ENCODE measurements around the gene POU6F2. TPM values are rescaled to one million over a fixed set of nuclear protein-coding genes. Genes with fewer than 3 reads are reported as not detected.

Gene POU6F2
- total and polyA plus RNA-seq, 12 donors: 0.03 to 0.31 (median 0.19) TPM; not detected in 9

DNA sequence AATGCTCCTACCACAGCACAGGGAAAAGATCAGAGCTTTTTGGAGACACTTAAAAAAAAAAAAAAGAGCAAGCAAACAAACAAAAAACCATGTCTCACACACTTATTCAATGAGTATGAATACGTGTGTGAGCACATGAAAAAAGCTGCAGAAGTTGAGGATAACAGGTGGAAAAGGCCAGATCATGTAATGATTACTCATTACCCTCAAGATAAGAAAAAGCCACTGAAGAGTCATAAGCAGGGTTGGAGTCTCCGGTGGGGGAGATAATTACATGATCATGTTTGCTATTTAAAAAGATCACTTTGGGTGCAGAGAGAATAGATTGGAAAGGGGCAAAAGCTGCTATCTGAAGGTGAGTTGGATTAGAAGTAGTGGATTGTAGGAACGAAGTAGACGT, 77.0 kb downstream of the POU6F2 start:
- Histone ChIP-seq H3K36me3 (replicated peaks in 1 of 2) (no peaks in the 10 kb centered on the region), H3K9me3 (replicated peaks in 1 of 3) (peaks cover 0 to 6% (median 0%) of the 10 kb centered on the region in 3 donors), H3K4me3 (no peak overlapping the region), H3K4me1 (replicated peaks in 1 of 2) (no peaks in the 10 kb centered on the region), H3K27me3 (no peaks in the 10 kb centered on the region), H3K27ac (no peak overlapping the region)
- WGBS, 4 donors: 51 to 64% (median 59%) methylated on average over 4 of the region's 4 CpGs
- intact Hi-C loops (cut with DNase I): no loop called here
- DNase-seq: no peak
- TF ChIP-seq, protein P1, sequence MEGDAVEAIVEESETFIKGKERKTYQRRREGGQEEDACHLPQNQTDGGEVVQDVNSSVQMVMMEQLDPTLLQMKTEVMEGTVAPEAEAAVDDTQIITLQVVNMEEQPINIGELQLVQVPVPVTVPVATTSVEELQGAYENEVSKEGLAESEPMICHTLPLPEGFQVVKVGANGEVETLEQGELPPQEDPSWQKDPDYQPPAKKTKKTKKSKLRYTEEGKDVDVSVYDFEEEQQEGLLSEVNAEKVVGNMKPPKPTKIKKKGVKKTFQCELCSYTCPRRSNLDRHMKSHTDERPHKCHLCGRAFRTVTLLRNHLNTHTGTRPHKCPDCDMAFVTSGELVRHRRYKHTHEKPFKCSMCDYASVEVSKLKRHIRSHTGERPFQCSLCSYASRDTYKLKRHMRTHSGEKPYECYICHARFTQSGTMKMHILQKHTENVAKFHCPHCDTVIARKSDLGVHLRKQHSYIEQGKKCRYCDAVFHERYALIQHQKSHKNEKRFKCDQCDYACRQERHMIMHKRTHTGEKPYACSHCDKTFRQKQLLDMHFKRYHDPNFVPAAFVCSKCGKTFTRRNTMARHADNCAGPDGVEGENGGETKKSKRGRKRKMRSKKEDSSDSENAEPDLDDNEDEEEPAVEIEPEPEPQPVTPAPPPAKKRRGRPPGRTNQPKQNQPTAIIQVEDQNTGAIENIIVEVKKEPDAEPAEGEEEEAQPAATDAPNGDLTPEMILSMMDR (IDR thresholded peaks at IDR 0.05): no peak
- no peak for TF ChIP-seq POLR2A (IDR thresholded peaks at IDR 0.05)

DNA sequence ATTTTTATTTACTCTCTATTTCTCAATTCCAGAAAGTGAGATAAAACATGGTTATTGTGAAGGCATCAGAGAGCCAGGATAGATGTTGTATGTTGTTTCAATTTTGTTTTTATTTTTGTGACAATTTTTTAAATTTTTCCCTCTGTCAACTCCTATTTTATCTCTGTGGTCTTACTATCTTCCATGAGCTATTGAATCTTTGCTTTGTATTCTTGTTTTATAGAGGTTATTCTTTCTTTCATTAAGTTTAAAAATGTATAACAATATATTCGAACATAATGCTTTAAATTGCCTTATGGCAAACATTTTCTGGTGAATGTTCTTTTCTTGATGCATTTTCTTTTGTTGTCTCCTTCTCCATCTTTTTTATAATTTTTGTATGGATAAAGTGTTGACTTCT, 78.4 kb downstream of the POU6F2 start:
- DNase-seq: no peak
- Histone ChIP-seq H3K36me3 (replicated peaks in 1 of 2) (no peaks in the 10 kb centered on the region), H3K27ac (no peak overlapping the region), H3K4me3 (no peak overlapping the region), H3K4me1 (replicated peaks in 1 of 2) (no peaks in the 10 kb centered on the region), H3K27me3 (no peaks in the 10 kb centered on the region), H3K9me3 (replicated peaks in 1 of 3) (peaks cover 0 to 6% (median 0%) of the 10 kb centered on the region in 3 donors)
- no peak for TF ChIP-seq POLR2A (IDR thresholded peaks at IDR 0.05)
- TF ChIP-seq, protein P1 (IDR thresholded peaks at IDR 0.05): no peak
- 60 to 82% (median 69%) methylated on average over 1 of the region's 1 CpG for WGBS, 4 donors
- intact Hi-C loops (cut with DNase I): no loop called here

DNA sequence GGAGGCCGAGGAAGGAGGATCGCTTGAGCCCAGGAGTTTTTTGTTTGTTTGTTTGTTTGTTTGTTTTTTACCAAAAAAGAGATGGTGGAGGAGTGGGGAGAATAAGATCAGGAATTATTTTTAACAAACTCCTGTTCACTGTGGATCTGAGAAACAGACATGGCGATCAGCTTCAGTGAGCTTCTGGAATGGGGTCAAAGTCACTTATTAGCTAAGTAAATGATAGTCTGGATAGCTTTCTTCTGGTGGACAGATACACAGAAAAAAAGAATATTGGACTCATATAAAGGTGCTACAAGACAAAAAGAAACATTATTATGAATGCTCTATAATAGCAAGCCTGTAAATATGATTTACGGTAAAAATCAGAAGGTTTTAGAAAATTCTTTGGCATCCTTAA, 85.1 kb downstream of the POU6F2 start:
- H3K36me3 ChIP-seq (replicated peaks in 1 of 2): no peaks in the 10 kb centered on the region
- no peaks in the 10 kb centered on the region for H3K9me3 ChIP-seq (replicated peaks in 1 of 3)
- intact Hi-C loops (cut with DNase I): no loop called here
- H3K27ac ChIP-seq: no peak overlapping the region
- DNase-seq: no peak
- H3K27me3 ChIP-seq: no peaks in the 10 kb centered on the region
- WGBS, 4 donors: 75 to 80% (median 79%) methylated on average over 4 of the region's 4 CpGs
- TF ChIP-seq POLR2A (IDR thresholded peaks at IDR 0.05): no peak
- TF ChIP-seq, protein P1 (IDR thresholded peaks at IDR 0.05): no peak
- no peak overlapping the region for H3K4me3 ChIP-seq
- H3K4me1 ChIP-seq (replicated peaks in 1 of 2): no peaks in the 10 kb centered on the region

DNA sequence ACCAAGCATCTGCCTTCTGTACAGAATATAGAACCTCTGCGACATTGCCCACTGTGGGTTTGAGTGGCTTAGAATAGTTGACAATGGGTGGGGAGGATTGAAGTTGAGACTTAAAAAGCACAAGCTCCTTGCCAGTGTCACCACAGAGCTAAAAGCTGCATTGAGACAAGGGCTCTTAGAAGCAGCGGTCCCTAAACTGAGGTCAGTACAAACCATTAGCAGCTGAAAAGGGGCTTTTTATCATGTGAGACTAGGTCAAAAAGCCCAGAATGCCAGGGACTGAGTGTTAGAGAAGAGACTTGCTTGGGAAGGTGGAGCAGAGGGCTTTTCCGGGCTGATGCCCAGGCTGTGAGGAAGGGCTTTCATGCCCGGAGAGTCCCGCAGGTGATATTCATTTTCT, 91.3 kb downstream of the POU6F2 start:
- TF ChIP-seq, protein P1 (IDR thresholded peaks at IDR 0.05): no peak
- WGBS, 4 donors: 75 to 89% (median 86%) methylated on average over 5 of the region's 5 CpGs
- H3K36me3 ChIP-seq (replicated peaks in 1 of 2): no peaks in the 10 kb centered on the region
- intact Hi-C loops (cut with DNase I): no loop called here
- no peaks in the 10 kb centered on the region for H3K4me1 ChIP-seq (replicated peaks in 1 of 2)
- H3K4me3 ChIP-seq: no peak overlapping the region
- H3K9me3 ChIP-seq (replicated peaks in 1 of 3): no peaks in the 10 kb centered on the region
- no peaks in the 10 kb centered on the region for H3K27me3 ChIP-seq
- H3K27ac ChIP-seq: no peak overlapping the region
- DNase-seq: no peak
